Mesendoderm (in vitro differentiated cells): ENCODE measurements around the gene MAD2L2.

Experiments used
- DNase-seq: peaks from one replicate; pipeline ENCODE4 v3.0.0; 2013
- H2AK5ac ChIP-seq: 2 replicates; pipeline ENCODE4 v1.6.1; 2013; ENCODE audit warnings: low read length, inconsistent platforms
- H2BK120ac ChIP-seq: 2 replicates; pipeline ENCODE4 v1.6.1; 2013; ENCODE audit warnings: low read depth, mild to moderate bottlenecking, low read length, moderate library complexity, mixed read lengths
- H2BK15ac ChIP-seq: replicated peaks from 2 replicates; pipeline ENCODE4 v1.6.1; 2013; ENCODE audit warnings: low read depth, mild to moderate bottlenecking, moderate library complexity
- H2BK5ac ChIP-seq: 2 replicates; pipeline ENCODE4 v1.6.1; 2013; ENCODE audit warnings: low read length, inconsistent platforms
- H3K18ac ChIP-seq: 2 replicates; pipeline ENCODE4 v1.6.1; 2013; ENCODE audit warnings: mild to moderate bottlenecking, low read length, mixed read lengths
- H3K23ac ChIP-seq: one replicate; pipeline ENCODE4 v1.6.1; 2013; ENCODE audit warnings: low read length
- H3K27ac ChIP-seq: 2 replicates; pipeline ENCODE4 v1.5.1; 2013; ENCODE audit warnings: low read depth, mild to moderate bottlenecking, inconsistent platforms, low read length, moderate library complexity
- H3K27me3 ChIP-seq: 2 replicates; pipeline ENCODE4 v1.6.1; 2013; ENCODE audit warnings: low read length, control low read depth, mild to moderate bottlenecking, inconsistent platforms; ENCODE audit not compliant: insufficient read depth, poor library complexity
- H3K36me3 ChIP-seq: 2 replicates; pipeline ENCODE4 v1.6.1; 2013; ENCODE audit warnings: low read length, inconsistent platforms; ENCODE audit not compliant: control insufficient read depth, insufficient read depth
- H3K4ac ChIP-seq: one replicate; pipeline ENCODE4 v1.6.1; 2013; ENCODE audit warnings: low read depth, mild to moderate bottlenecking, low read length, moderate library complexity
- H3K4me1 ChIP-seq: 2 replicates; pipeline ENCODE4 v1.6.1; 2013; ENCODE audit warnings: low read depth, low read length, inconsistent platforms; ENCODE audit not compliant: control insufficient read depth
- H3K4me2 ChIP-seq: 2 replicates; pipeline ENCODE4 v1.6.1; 2013; ENCODE audit warnings: low read length
- H3K4me3 ChIP-seq: 2 replicates; pipeline ENCODE4 v1.5.1; 2013; ENCODE audit warnings: mild to moderate bottlenecking, low read length
- H3K56ac ChIP-seq: one replicate; pipeline ENCODE4 v1.6.1; 2013; ENCODE audit warnings: low read length
- H3K79me1 ChIP-seq: 2 replicates; pipeline ENCODE4 v1.6.1; 2013; ENCODE audit warnings: low read length, inconsistent platforms
- H3K79me2 ChIP-seq: 2 replicates; pipeline ENCODE4 v1.6.1; 2013; ENCODE audit warnings: mild to moderate bottlenecking, low read length; ENCODE audit not compliant: control insufficient read depth, insufficient read depth
- H3K9ac ChIP-seq: 2 replicates; pipeline ENCODE4 v1.6.1; 2013; ENCODE audit warnings: low read length, inconsistent platforms
- H4K5ac ChIP-seq: one replicate; pipeline ENCODE4 v1.6.1; 2013; ENCODE audit warnings: low read length
- H4K8ac ChIP-seq: one replicate; pipeline ENCODE4 v1.6.1; 2013; ENCODE audit warnings: low read depth, mild to moderate bottlenecking, control low read depth, low read length, moderate library complexity
- WGBS: extraction: QIAGEN DNeasy Blood & Tissue Kit; methylation state at CpG from one replicate; pipeline ENCODE4 v1.1.7; 2013; ENCODE audit warnings: low lambda C conversion rate, missing lambda C conversion rate; ENCODE audit not compliant: insufficient coverage; ENCODE audit errors: extremely low coverage; 5-methylcytosine and 5-hydroxymethylcytosine counted together

MAD2L2 gene

DNA sequence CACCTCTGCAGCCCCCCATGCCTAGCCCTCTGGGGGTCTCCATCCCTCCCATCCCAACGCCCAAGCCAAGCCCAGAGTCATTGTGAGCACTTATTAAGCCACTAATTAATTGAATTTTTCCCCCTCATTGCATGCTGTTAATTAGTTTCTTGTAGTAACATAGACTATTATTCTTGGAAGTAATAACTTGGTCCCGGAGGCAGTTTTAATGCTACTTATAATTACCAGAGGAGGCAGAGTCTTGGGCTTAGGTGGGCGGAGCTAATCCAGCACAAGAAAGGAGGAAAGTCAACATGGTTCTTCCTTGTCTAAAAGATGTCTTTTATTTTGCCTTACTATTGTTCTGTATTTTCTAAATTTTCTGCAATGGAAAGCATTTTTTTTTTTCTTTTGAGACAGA is 54.4 kb downstream of the MAD2L2 start:
- no peaks in the 10 kb centered on the region for H3K27me3 ChIP-seq
- H3K27ac ChIP-seq, result no peak overlapping the region
- H4K5ac ChIP-seq, result no peak overlapping the region

More for the DNA sequence above, 54.4 kb downstream of the MAD2L2 start:
- Histone ChIP-seq H2AK5ac (no peak overlapping the region), H4K8ac (no peak overlapping the region), H3K4me2 (no peak overlapping the region), H2BK120ac (no peak overlapping the region), H3K23ac (no peak overlapping the region), H3K56ac (no peak overlapping the region), H3K36me3 (no peaks in the 10 kb centered on the region), H3K79me2 (no peaks in the 10 kb centered on the region), H2BK15ac (no peak overlapping the region), H2BK5ac (no peak overlapping the region), H3K4me1 (no peaks in the 10 kb centered on the region), H3K18ac (no peak overlapping the region), H3K9ac (no peak overlapping the region), H3K4ac (no peak overlapping the region), H3K79me1 (no peaks in the 10 kb centered on the region), H3K4me3 (no peak overlapping the region)
- WGBS, result no CpG with 5 or more reads among the region's 3 CpGs
- no peak for DNase-seq
